Mesodermal cell (in vitro differentiated cells): ENCODE measurements around the gene PRDX2.

Source experiments
- H3K27ac ChIP-seq: 2 replicates; pipeline ENCODE4 v1.7.0; 2013; ENCODE audit warnings: mild to moderate bottlenecking, low read depth, low read length, moderate library complexity; ENCODE audit not compliant: severe bottlenecking
- H3K36me3 ChIP-seq: 2 replicates; pipeline ENCODE4 v1.7.1; 2013; ENCODE audit warnings: mild to moderate bottlenecking, low read length, moderate library complexity; ENCODE audit not compliant: control insufficient read depth, insufficient read depth
- H3K4me1 ChIP-seq: one replicate; pipeline ENCODE4 v1.7.1; 2013; ENCODE audit warnings: mild to moderate bottlenecking, low read length; ENCODE audit not compliant: insufficient read depth, control insufficient read depth, poor library complexity, severe bottlenecking
- H3K4me3 ChIP-seq: 2 replicates; pipeline ENCODE4 v1.7.0; 2013; ENCODE audit warnings: low read length, control low read depth, mild to moderate bottlenecking; ENCODE audit not compliant: insufficient read depth, poor library complexity, severe bottlenecking; ENCODE audit errors: extremely low read depth
- H3K9me3 ChIP-seq: 2 replicates; pipeline ENCODE4 v1.7.1; 2013; ENCODE audit warnings: mild to moderate bottlenecking, low read length, moderate library complexity; ENCODE audit not compliant: control insufficient read depth
- WGBS, 2 experiments: methylation state at CpG; one replicate each; pipeline ENCODE4 v1.1.5; 2013; ENCODE audit warnings: missing lambda C conversion rate in 2 of 2; ENCODE audit not compliant: insufficient coverage in 2 of 2; 5-methylcytosine and 5-hydroxymethylcytosine counted together

Gene PRDX2

DNA sequence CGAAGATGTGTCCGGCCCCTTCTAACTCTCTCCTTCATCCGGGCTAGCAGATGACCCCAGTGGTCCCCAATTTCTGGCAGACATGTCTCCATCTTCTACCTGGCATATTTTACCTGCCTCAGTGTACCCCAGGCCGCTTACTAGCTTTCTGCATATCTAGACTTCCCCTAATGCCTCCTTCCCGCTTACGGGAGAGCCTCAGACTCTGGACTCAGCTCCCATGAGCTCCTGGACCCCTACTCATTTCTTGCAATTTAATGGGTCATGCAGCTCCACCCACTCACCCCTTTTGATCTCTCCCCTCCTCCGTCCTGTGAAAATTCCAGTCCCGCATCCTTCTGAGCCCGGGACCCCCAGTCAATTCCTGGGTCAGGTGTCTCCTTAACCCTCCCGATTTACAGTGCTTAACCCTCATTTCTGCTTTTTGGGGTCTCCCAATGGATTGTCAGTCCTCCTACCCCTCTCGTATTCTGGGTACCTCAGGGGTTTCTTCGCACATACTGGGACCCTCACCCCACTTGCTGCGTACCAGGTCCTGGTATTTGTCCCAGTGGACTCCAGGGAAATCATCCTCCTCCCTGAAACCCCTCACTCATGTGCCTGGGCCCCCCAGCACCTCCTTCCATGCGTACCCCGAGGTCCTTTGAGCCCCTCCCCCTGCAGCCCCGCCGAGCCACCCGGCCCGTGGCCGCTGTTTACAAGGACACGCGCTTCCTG is 10.8 kb downstream of the PRDX2 start:
- Histone ChIP-seq H3K4me3 (peak overlapping the region; percentile 78), H3K9me3 (no peaks in the 10 kb centered on the region), H3K36me3 (no peaks in the 10 kb centered on the region), H3K4me1 (peaks cover 30% of the 10 kb centered on the region), H3K27ac (peak overlapping the region; percentile 84)
- 6 to 9% methylated on average over 16 to 20 of the region's 22 CpGs for WGBS, 2 experiments

DNA sequence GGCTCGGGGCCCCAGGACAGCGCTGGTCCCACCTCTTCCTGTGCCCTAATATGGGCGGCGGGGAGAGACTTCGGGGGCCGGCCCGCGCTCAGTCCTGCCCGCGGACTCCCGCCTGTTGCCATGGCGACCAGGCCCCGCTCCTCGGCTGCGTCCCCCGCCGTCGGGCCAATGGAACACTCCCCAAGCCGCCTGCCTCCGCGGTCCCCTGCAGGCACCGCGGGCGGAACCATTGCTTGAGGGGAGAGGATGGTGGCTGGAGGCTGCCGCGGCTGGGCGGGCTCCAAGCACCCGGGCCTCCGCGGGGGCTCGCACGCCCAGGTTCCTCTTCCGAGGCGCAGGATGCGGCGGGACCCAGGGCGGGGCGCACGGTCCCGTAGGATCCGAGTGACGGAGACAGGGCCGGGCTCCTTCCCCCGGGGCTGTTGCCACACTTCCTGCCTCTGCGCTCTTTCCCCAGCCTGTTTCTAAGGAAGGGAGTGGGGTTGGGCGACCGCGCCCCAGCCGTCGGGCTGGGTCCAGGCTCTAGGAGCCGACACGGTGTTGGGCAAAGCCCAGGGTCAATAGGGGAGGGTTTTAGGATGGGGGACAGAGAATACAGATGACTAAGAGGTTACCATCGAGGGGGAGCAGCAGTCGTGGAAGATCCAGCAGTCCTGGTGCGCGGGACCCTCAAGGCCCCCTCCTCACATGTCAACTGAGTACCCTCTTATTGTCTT is 11.5 kb downstream of the PRDX2 start:
- Histone ChIP-seq H3K9me3 (no peaks in the 10 kb centered on the region), H3K27ac (peak overlapping the region; percentile 84), H3K4me1 (peaks cover 35% of the 10 kb centered on the region), H3K36me3 (no peaks in the 10 kb centered on the region), H3K4me3 (peak overlapping the region; percentile 78)
- 1% methylated on average over 46 to 49 of the region's 56 CpGs for WGBS, 2 experiments

DNA sequence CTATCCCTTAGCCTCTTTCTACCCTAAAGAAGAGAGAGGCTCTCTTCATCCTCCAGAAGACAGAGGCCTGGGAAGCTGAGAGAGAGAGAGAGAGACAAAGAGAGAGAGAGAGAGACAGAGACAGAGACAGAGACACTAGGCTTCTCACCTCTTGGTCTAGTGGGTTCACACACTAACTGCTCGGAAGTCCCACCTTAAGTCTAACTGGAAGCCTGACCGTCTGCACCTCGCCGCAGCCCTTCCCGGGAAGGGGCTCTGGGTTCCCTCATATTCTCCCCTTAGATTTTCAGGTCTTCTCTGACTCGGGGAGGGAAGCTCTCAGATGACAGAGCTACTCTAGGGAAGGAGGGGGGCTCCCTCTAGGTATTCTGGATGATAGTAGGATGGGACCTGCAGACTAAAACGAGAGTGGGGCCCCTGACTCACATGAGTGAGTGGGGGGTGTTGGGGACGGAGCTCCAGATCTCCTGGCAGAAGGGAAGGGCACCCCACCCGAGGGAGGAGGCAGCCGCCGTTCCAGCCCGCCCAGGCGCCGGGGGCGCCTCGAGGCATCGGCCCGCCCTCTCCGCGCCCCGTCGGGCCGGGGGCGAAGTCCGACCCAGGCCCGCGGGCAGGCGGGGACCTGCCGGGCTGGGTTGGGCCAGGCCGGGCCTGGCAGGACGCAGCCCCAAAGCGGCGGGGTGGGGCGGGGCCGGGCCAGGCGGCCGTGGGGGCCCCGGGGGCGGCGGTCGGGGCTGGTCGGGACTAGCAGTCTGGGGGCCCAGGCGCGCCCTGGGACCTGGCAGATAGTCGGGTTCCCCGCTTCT is 12.3 kb downstream of the PRDX2 start:
- Histone ChIP-seq H3K9me3 (no peaks in the 10 kb centered on the region), H3K4me1 (peaks cover 40% of the 10 kb centered on the region), H3K36me3 (no peaks in the 10 kb centered on the region), H3K27ac (peak overlapping the region; percentile 84), H3K4me3 (peak overlapping the region; percentile 78)
- WGBS, 2 experiments, result 4 to 8% methylated on average over 21 to 29 of the region's 46 CpGs

DNA sequence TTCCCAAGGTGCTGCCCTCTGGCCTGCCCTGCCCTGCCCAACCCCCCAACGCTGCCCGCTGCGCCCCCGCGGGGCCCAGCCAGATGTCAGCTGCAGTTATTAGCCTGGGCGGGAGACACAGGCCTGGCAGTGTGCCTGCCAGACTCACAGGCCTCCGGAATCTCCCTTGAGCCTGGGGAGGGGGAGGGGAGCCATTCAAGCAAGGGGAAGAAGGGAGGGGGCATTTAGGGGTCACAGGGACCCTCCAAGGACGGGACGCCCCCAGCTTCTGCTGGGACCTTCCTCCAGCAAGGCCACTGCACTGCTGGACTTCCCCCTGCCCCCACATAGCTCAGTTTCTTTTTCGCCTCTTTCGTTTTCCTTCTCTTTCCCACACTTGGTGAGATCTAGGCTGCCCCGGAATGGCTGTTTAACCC is 12.9 kb downstream of the PRDX2 start:
- H3K36me3 ChIP-seq, result no peaks in the 10 kb centered on the region
- peak overlapping the region; percentile 78 for H3K4me3 ChIP-seq
- H3K4me1 ChIP-seq, result peaks cover 46% of the 10 kb centered on the region
- H3K27ac ChIP-seq, result peak overlapping the region; percentile 84
- H3K9me3 ChIP-seq, result no peaks in the 10 kb centered on the region
- 10 to 17% methylated on average over 4 to 10 of the region's 12 CpGs for WGBS, 2 experiments

DNA sequence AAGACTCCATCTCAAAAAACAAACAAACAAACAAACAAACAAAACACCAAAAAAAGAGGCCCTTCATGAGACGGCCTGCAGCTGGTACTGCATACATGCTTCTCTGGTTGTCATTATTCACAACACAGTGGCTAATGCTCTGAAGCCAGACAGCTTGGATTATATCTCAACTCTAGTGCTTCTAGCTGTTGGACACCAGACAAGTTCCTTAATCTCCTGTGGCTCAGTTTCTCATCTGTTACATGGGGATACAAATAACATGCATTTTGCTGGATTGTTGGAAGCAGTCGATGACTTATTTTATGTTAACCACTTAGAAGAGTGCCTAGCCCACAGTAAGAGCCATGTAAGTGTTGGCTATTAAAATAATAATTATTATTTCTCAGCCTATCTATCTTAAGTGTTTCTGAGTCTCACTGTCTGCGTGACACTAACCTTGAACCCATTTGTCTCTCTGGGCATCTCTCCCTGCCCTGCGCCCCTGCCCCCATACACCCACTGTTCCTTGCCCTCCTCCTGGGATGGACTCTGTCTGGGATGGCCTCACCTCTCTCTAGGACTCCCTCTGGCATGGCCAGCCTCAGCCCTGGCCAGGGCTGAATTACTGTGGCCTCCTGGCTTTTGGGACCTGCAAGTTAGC is 13.4 kb downstream of the PRDX2 start:
- Histone ChIP-seq H3K4me1 (peaks cover 52% of the 10 kb centered on the region), H3K36me3 (no peaks in the 10 kb centered on the region), H3K27ac (peak overlapping the region; percentile 84)

DNA sequence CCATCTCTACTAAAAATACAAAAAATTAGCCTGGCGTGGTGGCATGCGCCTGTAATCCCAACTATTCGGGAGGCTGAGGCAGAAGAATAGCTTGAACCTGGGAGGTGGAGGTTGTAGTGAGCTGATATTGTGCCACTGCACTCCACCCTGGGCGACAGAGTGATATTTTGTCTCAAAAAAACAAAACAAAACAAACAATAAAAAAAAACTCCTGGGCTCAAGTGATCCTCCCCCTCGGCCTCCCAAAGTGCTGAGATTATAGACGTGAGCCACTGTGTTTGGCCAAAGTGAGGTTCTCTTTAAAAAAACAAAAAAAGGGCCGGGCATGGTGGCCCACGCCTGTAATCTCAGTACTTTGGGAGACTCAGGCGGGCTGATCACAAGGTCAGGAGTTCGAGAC is 14.1 kb downstream of the PRDX2 start:
- Histone ChIP-seq H3K9me3 (no peaks in the 10 kb centered on the region), H3K36me3 (no peaks in the 10 kb centered on the region), H3K4me1 (peaks cover 53% of the 10 kb centered on the region), H3K27ac (no peak overlapping the region), H3K4me3 (no peak overlapping the region)
- 95 to 97% methylated on average over 5 of the region's 10 CpGs for WGBS, 2 experiments

More for the DNA sequence above, 13.4 kb downstream of the PRDX2 start:
- no peak overlapping the region for H3K4me3 ChIP-seq
- no peaks in the 10 kb centered on the region for H3K9me3 ChIP-seq
- WGBS, 2 experiments, result 72 to 90% methylated on average over 3 to 4 of the region's 4 CpGs

DNA sequence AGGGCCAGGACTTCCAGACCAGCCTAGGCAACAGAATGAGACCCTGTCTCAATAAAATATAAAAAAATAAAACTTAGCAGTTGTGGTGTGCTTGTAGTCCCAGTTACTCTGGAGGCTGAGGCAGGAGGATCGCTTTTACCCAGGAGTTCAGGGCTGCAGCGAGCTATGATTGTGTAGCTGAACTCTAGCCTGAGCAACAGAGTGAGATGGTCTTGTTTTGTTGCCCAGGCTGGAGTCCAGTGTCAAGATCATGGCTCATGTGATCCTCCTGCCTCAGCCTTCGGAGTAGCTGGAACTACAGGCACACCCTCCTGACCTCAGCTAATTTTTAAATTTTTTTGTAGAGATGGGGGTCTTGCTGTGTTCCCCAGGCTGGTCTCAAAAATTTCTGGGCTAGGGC is 14.6 kb downstream of the PRDX2 start:
- H3K4me1 ChIP-seq, result peaks cover 53% of the 10 kb centered on the region
- no peaks in the 10 kb centered on the region for H3K9me3 ChIP-seq
- H3K4me3 ChIP-seq, result no peak overlapping the region
- no peaks in the 10 kb centered on the region for H3K36me3 ChIP-seq
- 100% methylated on average over 2 of the region's 3 CpGs for WGBS, 2 experiments
- no peak overlapping the region for H3K27ac ChIP-seq

DNA sequence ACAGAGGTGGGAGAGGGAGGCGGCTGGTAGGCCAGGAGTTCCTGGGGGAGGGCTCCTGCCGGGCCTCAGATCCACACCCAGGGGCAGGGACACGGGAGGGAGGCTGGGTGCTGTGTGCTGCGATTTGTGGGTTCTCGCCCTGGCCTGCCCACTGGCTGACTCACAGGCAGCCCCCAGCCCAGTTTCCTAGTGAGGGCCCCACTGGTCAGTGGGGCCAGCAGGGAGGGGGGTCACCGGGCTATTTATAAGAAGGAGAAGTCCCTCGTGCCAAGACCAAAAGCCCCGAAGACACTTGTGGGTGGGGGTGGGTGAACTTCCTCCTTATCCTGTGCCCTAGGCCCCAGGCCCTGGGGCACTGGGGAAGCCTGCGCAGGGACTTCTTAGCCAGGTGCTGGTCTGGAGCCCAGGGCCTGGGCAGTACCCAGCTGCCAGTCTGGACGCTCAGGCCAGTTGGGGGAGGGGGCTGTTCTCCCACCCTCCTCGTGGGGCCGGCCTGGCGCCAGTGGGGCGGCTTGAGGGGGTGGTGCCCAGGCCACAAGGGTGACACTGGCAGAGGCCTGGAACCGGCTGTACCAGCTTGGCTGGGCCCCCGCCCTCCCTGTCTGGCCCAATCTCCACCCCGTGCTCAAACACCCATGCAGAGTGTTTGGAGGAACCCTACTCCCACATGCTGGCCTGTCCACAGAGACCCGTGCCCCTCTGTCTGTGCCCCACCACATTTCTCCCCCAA is 15.3 kb downstream of the PRDX2 start:
- Histone ChIP-seq H3K9me3 (no peaks in the 10 kb centered on the region), H3K27ac (peak overlapping the region; percentile 41), H3K4me3 (no peak overlapping the region), H3K36me3 (no peaks in the 10 kb centered on the region), H3K4me1 (peaks cover 53% of the 10 kb centered on the region)
- 93 to 95% methylated on average over 11 to 12 of the region's 18 CpGs for WGBS, 2 experiments

DNA sequence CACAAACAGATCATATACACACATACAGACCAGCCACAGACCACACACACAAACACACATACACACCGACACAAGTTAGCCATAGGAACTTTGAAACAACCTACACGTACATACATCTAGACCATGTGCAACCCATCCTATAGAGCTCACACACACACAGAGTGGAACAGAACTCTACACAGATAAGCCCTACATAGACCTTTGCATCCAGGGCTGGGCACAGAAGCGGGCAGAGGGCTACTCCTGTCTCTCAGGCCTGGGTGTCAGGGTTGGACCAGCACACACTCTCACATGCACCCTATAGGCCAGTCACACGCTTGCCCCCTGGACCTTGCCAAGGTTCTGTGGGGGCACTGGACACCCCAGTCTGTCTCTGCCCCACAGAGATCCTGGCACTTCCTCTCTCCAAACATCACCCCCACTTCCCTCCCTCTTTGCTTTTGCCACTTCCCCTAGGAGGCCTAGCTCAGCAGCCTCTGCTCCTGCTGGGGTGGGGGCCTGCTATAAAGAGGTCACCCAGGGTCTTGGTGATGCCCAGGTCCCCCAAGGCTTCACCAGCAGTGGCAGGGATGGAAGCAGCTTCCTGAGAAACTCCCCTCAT is 16.1 kb downstream of the PRDX2 start:
- Histone ChIP-seq H3K4me1 (peaks cover 49% of the 10 kb centered on the region), H3K4me3 (no peak overlapping the region), H3K36me3 (no peaks in the 10 kb centered on the region), H3K27ac (peak overlapping the region; percentile 41), H3K9me3 (no peaks in the 10 kb centered on the region)
- 86 to 97% methylated on average over 3 to 4 of the region's 4 CpGs for WGBS, 2 experiments
